Subcutaneous adipose tissue (tissue), 4 donors: ENCODE results near the gene CUBN. TPM values are rescaled to one million over a fixed set of nuclear protein-coding genes. Genes with fewer than 3 reads are reported as not detected.

Experiments
- total RNA-seq, 4 donors: library from RNA; depleted of rRNA; stranded (reverse); fragments of >200 nt; gene quantifications; one replicate each; pipeline ENCODE4 v1.1.0, GENCODE V29; 2016
- TF ChIP-seq, protein P1 (sequence below): fragments of 450-650 bp; IDR thresholded peaks from one replicate; pipeline ENCODE4 v1.5.1; 2016; ENCODE audit warnings: low read depth, mild to moderate bottlenecking, control low read depth, antibody characterized with exemption, moderate library complexity

The CUBN gene
- total RNA-seq, 4 donors from 2014 or later, result 1.9 to 6.6 (median 4.8) TPM

DNA sequence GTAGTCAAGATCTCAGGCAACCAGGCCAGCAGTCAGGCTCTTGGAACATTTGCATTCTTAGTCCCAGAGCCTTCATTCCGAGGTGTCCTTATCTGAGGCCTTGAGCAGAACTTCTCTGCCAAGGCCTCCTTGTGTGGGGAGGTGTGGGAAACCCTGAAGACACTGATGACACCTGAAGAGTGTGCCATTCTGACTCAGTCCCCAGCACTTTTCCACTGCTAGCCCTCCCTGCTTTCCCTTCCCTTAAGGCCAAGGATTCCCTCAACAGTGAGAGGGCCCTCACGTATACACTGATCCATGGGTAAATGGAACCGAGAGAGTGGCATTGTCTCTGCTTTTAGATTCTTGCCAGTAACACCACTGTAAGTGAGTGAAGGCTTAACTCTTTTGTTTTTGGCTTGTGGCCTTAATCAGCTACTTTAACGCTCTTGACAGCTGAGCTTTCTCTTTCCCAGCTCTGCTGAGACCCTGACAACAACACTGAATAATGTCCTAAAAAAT lies 41.6 kb upstream of the CUBN start:
- TF ChIP-seq, protein P1, sequence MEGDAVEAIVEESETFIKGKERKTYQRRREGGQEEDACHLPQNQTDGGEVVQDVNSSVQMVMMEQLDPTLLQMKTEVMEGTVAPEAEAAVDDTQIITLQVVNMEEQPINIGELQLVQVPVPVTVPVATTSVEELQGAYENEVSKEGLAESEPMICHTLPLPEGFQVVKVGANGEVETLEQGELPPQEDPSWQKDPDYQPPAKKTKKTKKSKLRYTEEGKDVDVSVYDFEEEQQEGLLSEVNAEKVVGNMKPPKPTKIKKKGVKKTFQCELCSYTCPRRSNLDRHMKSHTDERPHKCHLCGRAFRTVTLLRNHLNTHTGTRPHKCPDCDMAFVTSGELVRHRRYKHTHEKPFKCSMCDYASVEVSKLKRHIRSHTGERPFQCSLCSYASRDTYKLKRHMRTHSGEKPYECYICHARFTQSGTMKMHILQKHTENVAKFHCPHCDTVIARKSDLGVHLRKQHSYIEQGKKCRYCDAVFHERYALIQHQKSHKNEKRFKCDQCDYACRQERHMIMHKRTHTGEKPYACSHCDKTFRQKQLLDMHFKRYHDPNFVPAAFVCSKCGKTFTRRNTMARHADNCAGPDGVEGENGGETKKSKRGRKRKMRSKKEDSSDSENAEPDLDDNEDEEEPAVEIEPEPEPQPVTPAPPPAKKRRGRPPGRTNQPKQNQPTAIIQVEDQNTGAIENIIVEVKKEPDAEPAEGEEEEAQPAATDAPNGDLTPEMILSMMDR, result no peak

GRCh38 chr10:17169803-17170202 lies 40.2 kb upstream of the CUBN start:
- TF ChIP-seq, protein P1, result no peak

DNA sequence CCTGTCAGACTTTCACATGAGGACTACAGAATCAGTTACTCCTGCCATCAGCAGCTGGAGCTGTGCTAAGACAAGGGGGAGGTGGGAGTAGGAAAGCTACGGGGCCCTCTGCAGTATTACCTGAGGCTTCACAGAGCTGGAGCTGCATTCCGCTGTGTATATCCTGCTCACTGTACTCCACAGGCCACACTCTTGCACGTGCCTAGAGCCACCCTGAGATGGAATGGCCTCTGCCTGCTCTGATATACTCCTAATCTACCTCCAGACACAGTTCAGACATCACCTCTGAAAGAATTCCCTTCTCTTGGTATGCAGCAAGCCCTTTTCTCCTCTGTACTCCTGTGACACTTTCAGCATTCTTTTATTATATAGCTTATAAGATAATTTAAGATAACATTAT lies 37.1 kb upstream of the CUBN start:
- TF ChIP-seq, protein P1, result no peak

DNA sequence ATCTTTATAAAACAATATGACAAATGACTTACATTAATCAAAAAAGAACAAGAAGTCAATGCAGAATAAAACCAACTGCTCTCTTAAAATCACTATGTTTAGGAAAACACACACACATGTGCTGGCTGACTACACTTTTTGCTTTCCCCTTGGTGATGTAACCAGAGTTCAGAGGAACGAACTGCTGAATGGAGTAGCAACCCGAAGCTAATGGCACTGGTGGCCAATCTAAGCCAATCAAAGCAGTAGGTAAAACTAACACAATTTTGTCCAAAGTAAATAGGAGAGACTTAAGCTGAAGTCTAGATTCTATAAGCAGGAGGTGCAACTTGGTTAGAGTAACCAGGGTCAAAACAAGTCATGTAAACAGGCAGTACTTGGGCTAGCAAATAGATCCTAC lies 33.2 kb upstream of the CUBN start:
- TF ChIP-seq, protein P1, result no peak

DNA sequence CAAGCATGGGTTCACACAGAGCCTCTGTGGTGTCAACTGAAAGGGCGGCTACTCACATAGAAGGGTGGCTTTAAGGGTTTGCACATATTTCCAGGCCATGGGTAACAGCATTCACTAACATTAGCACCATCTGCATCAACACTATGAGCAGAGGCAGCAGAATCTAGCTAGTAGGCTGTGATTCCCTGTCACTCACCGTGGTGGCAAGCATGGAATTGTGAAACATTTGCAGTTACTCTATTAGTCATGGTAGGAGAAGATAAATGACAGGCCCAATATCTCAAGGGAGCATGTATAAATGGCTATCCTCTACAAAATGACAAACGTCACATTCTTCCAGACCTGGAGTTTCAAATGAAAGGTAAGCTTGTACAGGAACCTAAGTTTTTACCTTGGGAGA lies 32.2 kb upstream of the CUBN start:
- TF ChIP-seq, protein P1, result no peak

DNA sequence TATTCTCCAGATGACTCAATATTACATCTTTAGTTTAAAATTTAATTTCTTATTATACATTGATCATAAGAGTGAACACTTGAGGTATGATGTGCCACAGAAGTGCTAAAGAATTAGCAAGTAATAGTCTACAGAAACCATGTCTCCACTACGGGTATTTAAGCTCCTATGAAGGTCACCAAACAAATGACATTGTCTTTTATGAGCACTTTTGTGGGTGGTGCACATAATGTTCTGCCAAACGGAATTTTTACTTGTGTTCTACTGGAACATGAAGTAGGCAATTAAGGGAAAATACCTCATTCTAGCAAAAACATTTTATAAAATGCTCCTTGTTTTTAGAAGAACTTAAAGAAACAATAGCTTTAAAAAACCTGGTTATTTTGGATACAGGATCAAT lies 27.4 kb upstream of the CUBN start:
- TF ChIP-seq, protein P1, result no peak

DNA sequence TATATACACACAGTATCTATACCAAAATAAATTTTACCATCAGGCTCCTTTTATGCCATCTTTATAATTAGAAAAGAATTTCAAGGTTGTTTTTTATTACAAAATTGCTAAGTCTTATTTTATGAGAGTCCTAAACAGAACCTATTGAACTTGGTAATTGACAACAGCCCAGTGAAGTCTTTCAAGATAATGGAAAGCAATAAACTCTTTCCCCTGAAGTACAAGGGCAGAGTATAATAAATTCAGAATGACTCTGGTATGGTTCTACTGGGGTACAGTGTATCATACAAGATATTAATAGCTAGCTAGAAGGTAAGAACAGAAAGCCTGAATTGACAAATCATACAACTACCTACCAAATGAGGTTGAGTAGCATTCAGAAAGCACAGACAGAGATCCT lies 26.2 kb upstream of the CUBN start:
- TF ChIP-seq, protein P1, result no peak
